Kidney epithelial cell (primary cell): ENCODE measurements around the gene STAT5B. TPM values are rescaled to one million over a fixed set of nuclear protein-coding genes. Genes with fewer than 3 reads are reported as not detected.

ENCODE experiments used
- DNase-seq: peaks from one replicate; pipeline ENCODE4 v3.0.0-alpha.2; 2010; ENCODE audit warnings: low read depth
- H3K27me3 ChIP-seq: 2 replicates; pipeline ENCODE4 v1.6.0; 2011; ENCODE audit warnings: low read length; ENCODE audit not compliant: control insufficient read depth, insufficient read depth
- H3K36me3 ChIP-seq: 2 replicates; pipeline ENCODE4 v1.5.1; 2011; ENCODE audit warnings: low read length; ENCODE audit not compliant: control insufficient read depth, insufficient read depth
- H3K4me3 ChIP-seq: 2 replicates; pipeline ENCODE4 v1.5.1; 2011; ENCODE audit warnings: low read depth, mild to moderate bottlenecking, control low read depth, low read length
- CTCF ChIP-seq: IDR thresholded peaks from 2 replicates; pipeline ENCODE4 v1.5.1; 2011; ENCODE audit warnings: mild to moderate bottlenecking, moderate library complexity, low read length, control low read depth, inconsistent platforms; ENCODE audit not compliant: insufficient read depth, poor library complexity, severe bottlenecking
- total RNA-seq: library from RNA; depleted of rRNA; stranded (reverse); fragments of >200 nt; gene quantifications from 2 replicates; pipeline ENCODE4 v1.2.3, GENCODE V29; 2015

The STAT5B gene
- total RNA-seq, 1 donor from 2014 or later = 27.5 TPM

DNA sequence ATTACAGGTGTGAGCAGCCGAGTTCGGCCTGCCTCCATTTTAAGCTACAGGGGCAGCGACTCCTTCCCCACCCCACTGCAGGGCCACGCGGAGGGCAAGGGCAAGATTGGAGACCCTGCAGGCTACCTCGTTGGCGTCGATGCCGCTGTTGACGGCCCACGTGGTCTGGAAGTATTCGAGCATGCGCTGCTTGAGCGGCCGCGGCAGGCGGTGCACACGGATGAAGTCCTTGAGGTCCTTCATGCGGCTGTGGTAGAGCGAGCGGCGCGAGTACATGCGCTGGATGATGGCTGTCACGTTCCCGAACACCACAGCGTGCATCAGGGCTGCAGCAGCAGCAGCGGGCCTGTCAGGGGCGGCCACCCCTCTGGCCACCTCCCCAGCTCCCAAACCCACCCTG, 106.8 kb downstream of the STAT5B start:
- no peak for DNase-seq
- H3K27me3 ChIP-seq = peaks cover 16% of the 10 kb centered on the region
- H3K4me3 ChIP-seq = no peak overlapping the region
- no peaks in the 10 kb centered on the region for H3K36me3 ChIP-seq
- TF ChIP-seq CTCF = no peak

DNA sequence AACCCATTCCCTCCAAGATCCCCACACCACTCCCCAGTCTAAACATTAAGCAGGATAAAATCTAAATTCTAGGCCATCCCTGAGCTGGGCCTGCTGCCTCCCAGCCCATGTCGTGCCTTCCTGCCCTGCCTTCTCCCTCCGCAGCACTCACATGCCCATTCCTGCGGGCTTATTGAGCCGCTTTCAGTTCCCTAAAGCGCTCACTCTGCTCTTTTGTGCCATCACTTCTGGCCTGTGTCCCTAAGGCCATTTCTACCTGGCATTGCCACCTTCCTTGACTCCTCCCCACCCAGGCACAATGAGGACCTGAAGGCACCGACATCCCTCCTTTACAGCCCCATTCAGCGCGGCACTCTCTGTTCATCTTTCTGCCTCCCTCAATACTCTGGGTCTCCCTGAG, 108.4 kb downstream of the STAT5B start:
- no peak for TF ChIP-seq CTCF
- Histone ChIP-seq H3K4me3 (no peak overlapping the region), H3K27me3 (peaks cover 9% of the 10 kb centered on the region), H3K36me3 (no peaks in the 10 kb centered on the region)
- no peak for DNase-seq

- no peak for DNase-seq
- H3K36me3 ChIP-seq = no peaks in the 10 kb centered on the region
- TF ChIP-seq CTCF = no peak
- no peaks in the 10 kb centered on the region for H3K27me3 ChIP-seq
- no peak overlapping the region for H3K4me3 ChIP-seq
These were observed 109.9 kb downstream of the STAT5B start for GRCh38 chr17:42166196-42166763.

DNA sequence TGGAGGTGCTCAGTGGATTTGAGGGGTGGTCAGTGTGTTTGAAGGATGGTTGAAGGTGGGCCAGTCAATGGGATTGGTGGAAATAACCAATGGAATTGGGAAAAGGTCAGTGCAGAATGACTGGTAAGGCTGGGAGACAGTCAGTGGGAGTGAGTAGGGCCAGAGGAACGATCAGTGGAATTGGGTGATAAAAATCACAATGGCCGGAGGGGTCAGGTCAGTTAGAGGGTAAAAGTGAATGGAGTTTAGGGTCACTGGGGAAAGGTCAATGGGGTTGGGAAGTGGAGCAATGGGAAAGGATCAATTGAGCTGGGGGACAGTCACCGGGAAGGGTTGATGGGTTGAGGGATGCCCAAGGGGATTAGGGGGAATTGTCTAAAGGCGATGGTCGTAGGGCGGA, 110.4 kb downstream of the STAT5B start:
- Histone ChIP-seq H3K36me3 (no peaks in the 10 kb centered on the region), H3K4me3 (no peak overlapping the region), H3K27me3 (no peaks in the 10 kb centered on the region)
- no peak for TF ChIP-seq CTCF
- DNase-seq = no peak

- Histone ChIP-seq H3K4me3 (no peak overlapping the region), H3K36me3 (no peaks in the 10 kb centered on the region), H3K27me3 (no peaks in the 10 kb centered on the region)
- no peak for DNase-seq
- no peak for TF ChIP-seq CTCF
These were observed 112.3 kb downstream of the STAT5B start for GRCh38 chr17:42163696-42164407.

DNA sequence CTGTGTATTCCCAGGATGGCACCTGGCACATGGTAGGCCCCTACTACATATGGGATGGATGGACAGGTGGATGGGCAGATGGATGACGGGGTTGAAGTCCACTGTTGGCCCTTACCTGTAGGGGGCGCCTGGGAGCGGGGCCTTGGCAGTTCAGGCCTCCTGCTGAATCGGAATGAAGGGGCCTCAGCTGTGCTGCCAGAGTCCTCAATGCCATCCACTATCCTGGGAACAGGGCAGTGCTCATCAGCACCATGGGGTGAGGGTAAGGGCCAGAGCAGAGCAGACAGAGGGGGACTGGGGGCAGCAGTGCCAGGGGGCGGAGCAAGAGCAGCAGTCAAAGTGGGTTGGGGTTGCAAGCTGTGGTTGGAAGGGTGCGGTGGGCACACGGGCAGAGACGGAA, 113.1 kb downstream of the STAT5B start:
- H3K4me3 ChIP-seq = no peak overlapping the region
- no peaks in the 10 kb centered on the region for H3K36me3 ChIP-seq
- H3K27me3 ChIP-seq = no peaks in the 10 kb centered on the region
- DNase-seq = no peak
- peak; percentile 47 for TF ChIP-seq CTCF
